ENCODE data around the gene TUBB8. TPM values are rescaled to one million over a fixed set of nuclear protein-coding genes. Genes with fewer than 3 reads are reported as not detected.

Gene TUBB8
- total and polyA plus RNA-seq, 2 donors (not counting 3 experiments of a cell fraction or from before 2014, with no cell fraction given), result 0.18 TPM; not detected in 1

- CTCF ChIA-PET, result no interaction called here
- Histone ChIP-seq H3K36me3 (ENCODE audit: control insufficient read depth in 2 of 2, extremely low read depth in 1 of 2, insufficient read depth in 2 of 2, low read length in 2 of 2) (no peaks in the 10 kb centered on the region), H3K4me3 (replicated peaks in 1 of 3; ENCODE audit: insufficient read depth in 1 of 3, low read depth in 1 of 3, low read length in 3 of 3) (no peak overlapping the region), H3K27ac (ENCODE audit: insufficient read depth, low read depth, low read length) (no peak overlapping the region), H4K20me1 (replicated peaks; ENCODE audit: control insufficient read depth, extremely low read depth, insufficient read depth, low read length) (no peaks in the 10 kb centered on the region), H3K9ac (replicated peaks; ENCODE audit: extremely low read depth, insufficient read depth, low read length) (no peak overlapping the region), H2AFZ (ENCODE audit: low read depth, low read length) (no peak overlapping the region), H3K4me2 (ENCODE audit: insufficient read depth, low read length) (no peak overlapping the region), H3K9me1 (replicated peaks; ENCODE audit: control insufficient read depth, extremely low read depth, insufficient read depth, low read length) (no peaks in the 10 kb centered on the region), H3K79me2 (ENCODE audit: control insufficient read depth, insufficient read depth, low read length) (no peaks in the 10 kb centered on the region), H3K9me3 (replicated peaks; ENCODE audit: control insufficient read depth, insufficient read depth, low read length) (no peaks in the 10 kb centered on the region), H3K4me1 (ENCODE audit: control insufficient read depth, extremely low read depth, insufficient read depth, low read length) (no peaks in the 10 kb centered on the region), H3K27me3 (ENCODE audit: control insufficient read depth in 2 of 2, insufficient read depth in 2 of 2, low read length in 2 of 2) (peaks cover 0 to 8% of the 10 kb centered on the region in 2 experiments)
- FAIRE-seq (no peak), DNase-seq (ENCODE audit: low read depth, low spot score) (no peak)
- POLR2A ChIA-PET, result no interaction called here
- TF ChIP-seq, protein P1, sequence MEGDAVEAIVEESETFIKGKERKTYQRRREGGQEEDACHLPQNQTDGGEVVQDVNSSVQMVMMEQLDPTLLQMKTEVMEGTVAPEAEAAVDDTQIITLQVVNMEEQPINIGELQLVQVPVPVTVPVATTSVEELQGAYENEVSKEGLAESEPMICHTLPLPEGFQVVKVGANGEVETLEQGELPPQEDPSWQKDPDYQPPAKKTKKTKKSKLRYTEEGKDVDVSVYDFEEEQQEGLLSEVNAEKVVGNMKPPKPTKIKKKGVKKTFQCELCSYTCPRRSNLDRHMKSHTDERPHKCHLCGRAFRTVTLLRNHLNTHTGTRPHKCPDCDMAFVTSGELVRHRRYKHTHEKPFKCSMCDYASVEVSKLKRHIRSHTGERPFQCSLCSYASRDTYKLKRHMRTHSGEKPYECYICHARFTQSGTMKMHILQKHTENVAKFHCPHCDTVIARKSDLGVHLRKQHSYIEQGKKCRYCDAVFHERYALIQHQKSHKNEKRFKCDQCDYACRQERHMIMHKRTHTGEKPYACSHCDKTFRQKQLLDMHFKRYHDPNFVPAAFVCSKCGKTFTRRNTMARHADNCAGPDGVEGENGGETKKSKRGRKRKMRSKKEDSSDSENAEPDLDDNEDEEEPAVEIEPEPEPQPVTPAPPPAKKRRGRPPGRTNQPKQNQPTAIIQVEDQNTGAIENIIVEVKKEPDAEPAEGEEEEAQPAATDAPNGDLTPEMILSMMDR (IDR thresholded peaks at IDR 0.05; ENCODE audit: extremely low read depth in 1 of 2, insufficient read depth in 1 of 2, low read depth in 1 of 2, low read length in 2 of 2), result no peak
- TF ChIP-seq POLR2AphosphoS5 (IDR thresholded peaks at IDR 0.05; ENCODE audit: insufficient read depth, low read depth, low read length), result no peak
- no peak for TF ChIP-seq EZH2 (IDR thresholded peaks at IDR 0.05; ENCODE audit: borderline replicate concordance, low read depth, low read length, severe bottlenecking)
- TF ChIP-seq MAX (IDR thresholded peaks at IDR 0.05; ENCODE audit: insufficient read depth, insufficient read length), result no peak
- TF ChIP-seq POLR2A (IDR thresholded peaks at IDR 0.05; ENCODE audit: low read depth, low read length), result no peak
- TF ChIP-seq FOS (IDR thresholded peaks at IDR 0.05; ENCODE audit: borderline replicate concordance, insufficient read depth, low read length), result no peak
- no peak for TF ChIP-seq JUN (IDR thresholded peaks at IDR 0.05; ENCODE audit: borderline replicate concordance, insufficient read depth, insufficient read length, low read depth)
- TF ChIP-seq MYC (IDR thresholded peaks at IDR 0.05; ENCODE audit: low read depth, low read length), result no peak
- no peak for TF ChIP-seq GATA2 (IDR thresholded peaks at IDR 0.05; ENCODE audit: insufficient read depth, insufficient read length, low read depth, low read length)
- intact Hi-C loops (cut with micrococcal nuclease) (no loop called here), dilution Hi-C loops (cut with MboI; ENCODE audit: extremely low pct_ligation_motif_present, low sequenced_read_pairs) (no loop called here)
- no TSS peak for BruUV-seq (replicated peaks)
These were observed 47.4 kb upstream of the TUBB8 start for GRCh38 chr10:96466-96865.
